Measurements from ENCODE around the gene BAHCC1.

BAHCC1 gene

GRCh38 chr17:81509207-81509971 is 114.1 kb downstream of the BAHCC1 start:
- no peak for TF ChIP-seq CTCF (conservative IDR thresholded peaks at IDR 0.05; ENCODE audit: control insufficient read depth, insufficient read depth, low read depth, low read length)
- peak; percentile 41 for DNase-seq (ENCODE audit: low read depth)
- peak overlapping the region; percentile 94 for H3K4me3 ChIP-seq (ENCODE audit: control insufficient read depth, low read depth, low read length)

GRCh38 chr17:81509972-81510784 is 114.9 kb downstream of the BAHCC1 start:
- DNase-seq (ENCODE audit: low read depth), result peak; percentile 33
- no peak for TF ChIP-seq CTCF (conservative IDR thresholded peaks at IDR 0.05; ENCODE audit: control insufficient read depth, insufficient read depth, low read depth, low read length)
- peak overlapping the region; percentile 94 for H3K4me3 ChIP-seq (ENCODE audit: control insufficient read depth, low read depth, low read length)

GRCh38 chr17:81510785-81511553 is 115.7 kb downstream of the BAHCC1 start:
- TF ChIP-seq CTCF (conservative IDR thresholded peaks at IDR 0.05; ENCODE audit: control insufficient read depth, insufficient read depth, low read depth, low read length), result no peak
- DNase-seq (ENCODE audit: low read depth), result no peak
- peak overlapping the region; percentile 94 for H3K4me3 ChIP-seq (ENCODE audit: control insufficient read depth, low read depth, low read length)

- no peak for TF ChIP-seq CTCF (conservative IDR thresholded peaks at IDR 0.05; ENCODE audit: control insufficient read depth, insufficient read depth, low read depth, low read length)
- DNase-seq (ENCODE audit: low read depth), result no peak
- peak overlapping the region; percentile 94 for H3K4me3 ChIP-seq (ENCODE audit: control insufficient read depth, low read depth, low read length)
Measured at GRCh38 chr17:81511554-81511803, 116.2 kb downstream of the BAHCC1 start.

- DNase-seq (ENCODE audit: low read depth), result no peak
- no peak for TF ChIP-seq CTCF (conservative IDR thresholded peaks at IDR 0.05; ENCODE audit: control insufficient read depth, insufficient read depth, low read depth, low read length)
- peak overlapping the region; percentile 94 for H3K4me3 ChIP-seq (ENCODE audit: control insufficient read depth, low read depth, low read length)
Measured at GRCh38 chr17:81511804-81512561, 116.7 kb downstream of the BAHCC1 start.

Measured in fibroblast of mammary gland (primary cell).